HEK293 (cell line): ENCODE results near the gene DCDC2B.

Source experiments
- FEZF1 ChIP-seq: fragments of 450-650 bp; formaldehyde crosslinking; IDR thresholded peaks from 2 replicates; pipeline ENCODE4 v1.5.1; 2016; ENCODE audit warnings: missing biosample characterization, missing genetic modification characterization
- GLI4 ChIP-seq: fragments of 450-650 bp; formaldehyde crosslinking; IDR thresholded peaks from 2 replicates; pipeline ENCODE4 v1.5.1; 2016; ENCODE audit warnings: missing biosample characterization, missing genetic modification characterization
- GLIS2 ChIP-seq: fragments of 450-650 bp; formaldehyde crosslinking; IDR thresholded peaks from 2 replicates; pipeline ENCODE4 v1.5.1; 2016; ENCODE audit warnings: missing biosample characterization, missing genetic modification characterization
- IKZF3 ChIP-seq: fragments of 450-650 bp; IDR thresholded peaks from 2 replicates; pipeline ENCODE4 v1.5.0; 2018; ENCODE audit warnings: missing biosample characterization, mild to moderate bottlenecking, missing genetic modification characterization, moderate library complexity
- KLF1 ChIP-seq: fragments of 450-650 bp; formaldehyde crosslinking; IDR thresholded peaks from 2 replicates; pipeline ENCODE4 v1.5.1; 2016; ENCODE audit warnings: missing biosample characterization, missing genetic modification characterization
- KLF16 ChIP-seq: fragments of 450-650 bp; formaldehyde crosslinking; IDR thresholded peaks from 2 replicates; pipeline ENCODE4 v1.5.1; 2017; ENCODE audit warnings: missing biosample characterization, missing genetic modification characterization
- KLF8 ChIP-seq: fragments of 450-650 bp; formaldehyde crosslinking; IDR thresholded peaks from 2 replicates; pipeline ENCODE4 v1.5.1; 2016; ENCODE audit warnings: missing biosample characterization, missing genetic modification characterization
- PRDM1 ChIP-seq: fragments of 450-650 bp; formaldehyde crosslinking; IDR thresholded peaks from 2 replicates; pipeline ENCODE4; 2016; ENCODE audit warnings: missing biosample characterization, missing genetic modification characterization
- SCRT2 ChIP-seq: fragments of 450-650 bp; formaldehyde crosslinking; IDR thresholded peaks from 2 replicates; pipeline ENCODE4 v1.5.1; 2016; ENCODE audit warnings: missing biosample characterization, missing genetic modification characterization
- YY2 ChIP-seq: fragments of 450-650 bp; formaldehyde crosslinking; IDR thresholded peaks from 2 replicates; pipeline ENCODE4 v1.5.1; 2016; ENCODE audit warnings: missing biosample characterization, missing genetic modification characterization
- ZBTB48 ChIP-seq: fragments of 450-650 bp; formaldehyde crosslinking; IDR thresholded peaks from 2 replicates; pipeline ENCODE4 v1.5.1; 2016; ENCODE audit warnings: missing biosample characterization, missing genetic modification characterization
- ZBTB8A ChIP-seq: fragments of 450-650 bp; formaldehyde crosslinking; IDR thresholded peaks from 2 replicates; pipeline ENCODE4 v1.5.1; 2016; ENCODE audit warnings: missing biosample characterization, missing genetic modification characterization
- ZEB2 ChIP-seq: fragments of 450-650 bp; formaldehyde crosslinking; IDR thresholded peaks from 2 replicates; pipeline ENCODE4 v1.5.1; 2016; ENCODE audit warnings: missing biosample characterization, missing genetic modification characterization
- ZNF132 ChIP-seq: fragments of 450-650 bp; formaldehyde crosslinking; IDR thresholded peaks from 2 replicates; pipeline ENCODE4 v1.5.1; 2017; ENCODE audit warnings: missing biosample characterization, missing genetic modification characterization, borderline replicate concordance
- ZNF211 ChIP-seq: fragments of 450-650 bp; formaldehyde crosslinking; IDR thresholded peaks from 2 replicates; pipeline ENCODE4 v1.5.1; 2016; ENCODE audit warnings: low read depth, missing biosample characterization, missing genetic modification characterization
- ZNF280D ChIP-seq: fragments of 450-650 bp; formaldehyde crosslinking; IDR thresholded peaks from 2 replicates; pipeline ENCODE4 v1.5.1; 2016; ENCODE audit warnings: missing biosample characterization, missing genetic modification characterization
- ZNF324 ChIP-seq: fragments of 450-650 bp; formaldehyde crosslinking; IDR thresholded peaks from 2 replicates; pipeline ENCODE4 v1.5.1; 2016; ENCODE audit warnings: missing biosample characterization, missing genetic modification characterization
- ZNF335 ChIP-seq: fragments of 450-650 bp; formaldehyde crosslinking; conservative IDR thresholded peaks from 2 replicates; pipeline ENCODE4 v1.5.1; 2016; ENCODE audit warnings: missing biosample characterization, missing genetic modification characterization
- ZNF37A ChIP-seq: fragments of 450-650 bp; IDR thresholded peaks from 2 replicates; pipeline ENCODE4 v1.5.1; 2018; ENCODE audit warnings: missing biosample characterization, missing genetic modification characterization
- ZNF561 ChIP-seq: fragments of 450-650 bp; IDR thresholded peaks from 2 replicates; pipeline ENCODE4 v1.5.1; 2018; ENCODE audit warnings: missing biosample characterization, missing genetic modification characterization, borderline replicate concordance
- ZNF571 ChIP-seq: fragments of 450-650 bp; formaldehyde crosslinking; IDR thresholded peaks from 2 replicates; pipeline ENCODE4 v1.5.0; 2017; ENCODE audit warnings: missing biosample characterization, missing genetic modification characterization
- ZNF596 ChIP-seq: fragments of 450-650 bp; IDR thresholded peaks from 2 replicates; pipeline ENCODE4 v1.5.0; 2018; ENCODE audit warnings: missing biosample characterization, mild to moderate bottlenecking, missing genetic modification characterization, moderate library complexity
- ZNF747 ChIP-seq: fragments of 450-650 bp; formaldehyde crosslinking; IDR thresholded peaks from 2 replicates; pipeline ENCODE4 v1.5.1; 2016; ENCODE audit warnings: missing biosample characterization, missing genetic modification characterization
- ZNF76 ChIP-seq: fragments of 450-650 bp; formaldehyde crosslinking; IDR thresholded peaks from 2 replicates; pipeline ENCODE4; 2016; ENCODE audit warnings: low read depth, missing biosample characterization, missing genetic modification characterization, borderline replicate concordance
- ZSCAN23 ChIP-seq: fragments of 450-650 bp; formaldehyde crosslinking; IDR thresholded peaks from 2 replicates; pipeline ENCODE4 v1.5.1; 2016; ENCODE audit warnings: missing biosample characterization, missing genetic modification characterization
- ZXDB ChIP-seq: fragments of 450-650 bp; formaldehyde crosslinking; IDR thresholded peaks from 2 replicates; pipeline ENCODE4 v1.5.1; 2016; ENCODE audit warnings: missing biosample characterization, missing genetic modification characterization
- TF ChIP-seq, protein P1 (sequence below): fragments of 450-650 bp; formaldehyde crosslinking; IDR thresholded peaks from 2 replicates; pipeline ENCODE4 v1.5.1; 2016; ENCODE audit warnings: missing biosample characterization, missing genetic modification characterization
- TF ChIP-seq, protein P2 (sequence below): fragments of 450-650 bp; formaldehyde crosslinking; IDR thresholded peaks from 2 replicates; pipeline ENCODE4 v1.5.1; 2016; ENCODE audit warnings: missing biosample characterization, missing genetic modification characterization
- TF ChIP-seq, protein P3 (sequence below): fragments of 450-650 bp; formaldehyde crosslinking; IDR thresholded peaks from 2 replicates; pipeline ENCODE4 v1.5.1; 2017; ENCODE audit warnings: missing biosample characterization, missing genetic modification characterization
- TF ChIP-seq, protein P4 (sequence below): fragments of 450-650 bp; formaldehyde crosslinking; IDR thresholded peaks from 2 replicates; pipeline ENCODE4 v1.5.1; 2016; ENCODE audit warnings: missing biosample characterization, missing genetic modification characterization, low read depth

DCDC2B gene

DNA sequence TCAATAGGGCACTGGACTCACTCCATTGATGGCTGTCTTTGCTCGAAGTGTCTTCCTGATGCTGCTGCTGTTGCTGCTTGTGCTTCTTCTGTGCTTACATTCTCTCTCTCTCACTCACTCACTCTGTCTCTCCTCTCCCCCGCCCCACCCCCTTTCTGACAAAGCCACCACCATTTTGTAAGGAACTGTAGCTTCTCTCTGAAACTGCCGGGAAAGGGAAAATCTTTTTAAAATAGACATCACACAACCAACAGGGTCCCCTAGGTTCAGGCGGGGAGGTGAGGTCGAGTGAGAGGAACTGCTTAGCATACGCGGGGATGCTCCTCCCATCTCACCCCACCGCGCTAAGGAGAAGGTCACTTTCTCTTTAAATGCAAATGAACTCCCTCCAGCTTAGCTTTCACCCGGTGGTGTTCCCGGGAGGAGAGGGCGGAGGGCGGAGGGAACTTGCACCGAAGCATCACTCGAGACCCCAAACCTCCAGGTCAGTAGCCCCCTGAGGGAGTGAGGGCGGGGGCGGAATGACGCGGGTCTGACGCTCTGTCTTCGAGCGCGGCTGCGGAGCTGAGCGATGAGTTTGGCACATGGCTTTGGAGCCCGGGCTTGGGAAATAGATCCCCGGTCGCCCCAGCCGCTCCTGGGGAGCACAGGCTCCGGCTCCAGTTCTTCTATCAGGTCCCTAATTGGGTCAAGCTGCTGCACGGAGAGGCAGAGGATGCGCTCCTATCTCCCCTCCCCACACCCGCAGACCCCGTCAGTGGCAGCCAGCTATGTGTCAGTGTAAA lies 8.5 kb upstream of the DCDC2B start, which contains the start of gene CCDC28B (continued):
- peak; percentile 69; the same call in 1 of the 2 replicates for TF ChIP-seq SCRT2
- peak; percentile 39; the same call in 1 of the 2 replicates for TF ChIP-seq ZNF76
- TF ChIP-seq GLI4 (tag by site-specific recombination), result no peak
- 0 out of 2 replicates have a peak, but pooled peaks have one; percentile 28 for TF ChIP-seq IKZF3 (tag by site-specific recombination)
- TF ChIP-seq ZNF596 (tag by site-specific recombination), result no peak
- TF ChIP-seq YY2, result no peak
- peak; percentile 50; the same call in 1 of the 2 replicates for TF ChIP-seq ZSCAN23
- TF ChIP-seq ZNF132, result no peak
- peak; percentile 23; the same call in 1 of the 2 replicates for TF ChIP-seq ZNF335 (tag by site-specific recombination)
- peak; percentile 73 for TF ChIP-seq ZEB2
- peak; percentile 92 for TF ChIP-seq GLIS2 (tag by site-specific recombination)
- no peak for TF ChIP-seq ZNF280D (tag by site-specific recombination)
- no peak for TF ChIP-seq ZNF747 (tag by site-specific recombination)
- TF ChIP-seq PRDM1 (tag by site-specific recombination), result peak; percentile 95
- TF ChIP-seq ZNF211 (tag by site-specific recombination), result no peak
- TF ChIP-seq ZNF324, result peak; percentile 46; the same call in 1 of the 2 replicates
- TF ChIP-seq ZNF561 (tag by site-specific recombination), result peak; percentile 72; the same call in 1 of the 2 replicates
- 0 out of 2 replicates have a peak, but pooled peaks have one; percentile 31 for TF ChIP-seq KLF16
- TF ChIP-seq ZNF37A (tag by site-specific recombination), result no peak
- no peak; the same call in 1 of the 2 replicates for TF ChIP-seq ZBTB8A (tag by site-specific recombination)
- TF ChIP-seq KLF1, result 0 out of 2 replicates have a peak, but pooled peaks have one; percentile 25
- no peak for TF ChIP-seq FEZF1 (tag by site-specific recombination)
- TF ChIP-seq, protein P1, sequence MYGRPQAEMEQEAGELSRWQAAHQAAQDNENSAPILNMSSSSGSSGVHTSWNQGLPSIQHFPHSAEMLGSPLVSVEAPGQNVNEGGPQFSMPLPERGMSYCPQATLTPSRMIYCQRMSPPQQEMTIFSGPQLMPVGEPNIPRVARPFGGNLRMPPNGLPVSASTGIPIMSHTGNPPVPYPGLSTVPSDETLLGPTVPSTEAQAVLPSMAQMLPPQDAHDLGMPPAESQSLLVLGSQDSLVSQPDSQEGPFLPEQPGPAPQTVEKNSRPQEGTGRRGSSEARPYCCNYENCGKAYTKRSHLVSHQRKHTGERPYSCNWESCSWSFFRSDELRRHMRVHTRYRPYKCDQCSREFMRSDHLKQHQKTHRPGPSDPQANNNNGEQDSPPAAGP (tag by site-specific recombination), result no peak; the same call in 1 of the 2 replicates
- TF ChIP-seq, protein P2, sequence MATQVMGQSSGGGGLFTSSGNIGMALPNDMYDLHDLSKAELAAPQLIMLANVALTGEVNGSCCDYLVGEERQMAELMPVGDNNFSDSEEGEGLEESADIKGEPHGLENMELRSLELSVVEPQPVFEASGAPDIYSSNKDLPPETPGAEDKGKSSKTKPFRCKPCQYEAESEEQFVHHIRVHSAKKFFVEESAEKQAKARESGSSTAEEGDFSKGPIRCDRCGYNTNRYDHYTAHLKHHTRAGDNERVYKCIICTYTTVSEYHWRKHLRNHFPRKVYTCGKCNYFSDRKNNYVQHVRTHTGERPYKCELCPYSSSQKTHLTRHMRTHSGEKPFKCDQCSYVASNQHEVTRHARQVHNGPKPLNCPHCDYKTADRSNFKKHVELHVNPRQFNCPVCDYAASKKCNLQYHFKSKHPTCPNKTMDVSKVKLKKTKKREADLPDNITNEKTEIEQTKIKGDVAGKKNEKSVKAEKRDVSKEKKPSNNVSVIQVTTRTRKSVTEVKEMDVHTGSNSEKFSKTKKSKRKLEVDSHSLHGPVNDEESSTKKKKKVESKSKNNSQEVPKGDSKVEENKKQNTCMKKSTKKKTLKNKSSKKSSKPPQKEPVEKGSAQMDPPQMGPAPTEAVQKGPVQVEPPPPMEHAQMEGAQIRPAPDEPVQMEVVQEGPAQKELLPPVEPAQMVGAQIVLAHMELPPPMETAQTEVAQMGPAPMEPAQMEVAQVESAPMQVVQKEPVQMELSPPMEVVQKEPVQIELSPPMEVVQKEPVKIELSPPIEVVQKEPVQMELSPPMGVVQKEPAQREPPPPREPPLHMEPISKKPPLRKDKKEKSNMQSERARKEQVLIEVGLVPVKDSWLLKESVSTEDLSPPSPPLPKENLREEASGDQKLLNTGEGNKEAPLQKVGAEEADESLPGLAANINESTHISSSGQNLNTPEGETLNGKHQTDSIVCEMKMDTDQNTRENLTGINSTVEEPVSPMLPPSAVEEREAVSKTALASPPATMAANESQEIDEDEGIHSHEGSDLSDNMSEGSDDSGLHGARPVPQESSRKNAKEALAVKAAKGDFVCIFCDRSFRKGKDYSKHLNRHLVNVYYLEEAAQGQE (tag by site-specific recombination), result no peak
- TF ChIP-seq, protein P3, sequence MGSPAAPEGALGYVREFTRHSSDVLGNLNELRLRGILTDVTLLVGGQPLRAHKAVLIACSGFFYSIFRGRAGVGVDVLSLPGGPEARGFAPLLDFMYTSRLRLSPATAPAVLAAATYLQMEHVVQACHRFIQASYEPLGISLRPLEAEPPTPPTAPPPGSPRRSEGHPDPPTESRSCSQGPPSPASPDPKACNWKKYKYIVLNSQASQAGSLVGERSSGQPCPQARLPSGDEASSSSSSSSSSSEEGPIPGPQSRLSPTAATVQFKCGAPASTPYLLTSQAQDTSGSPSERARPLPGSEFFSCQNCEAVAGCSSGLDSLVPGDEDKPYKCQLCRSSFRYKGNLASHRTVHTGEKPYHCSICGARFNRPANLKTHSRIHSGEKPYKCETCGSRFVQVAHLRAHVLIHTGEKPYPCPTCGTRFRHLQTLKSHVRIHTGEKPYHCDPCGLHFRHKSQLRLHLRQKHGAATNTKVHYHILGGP, result no peak
- TF ChIP-seq, protein P4, sequence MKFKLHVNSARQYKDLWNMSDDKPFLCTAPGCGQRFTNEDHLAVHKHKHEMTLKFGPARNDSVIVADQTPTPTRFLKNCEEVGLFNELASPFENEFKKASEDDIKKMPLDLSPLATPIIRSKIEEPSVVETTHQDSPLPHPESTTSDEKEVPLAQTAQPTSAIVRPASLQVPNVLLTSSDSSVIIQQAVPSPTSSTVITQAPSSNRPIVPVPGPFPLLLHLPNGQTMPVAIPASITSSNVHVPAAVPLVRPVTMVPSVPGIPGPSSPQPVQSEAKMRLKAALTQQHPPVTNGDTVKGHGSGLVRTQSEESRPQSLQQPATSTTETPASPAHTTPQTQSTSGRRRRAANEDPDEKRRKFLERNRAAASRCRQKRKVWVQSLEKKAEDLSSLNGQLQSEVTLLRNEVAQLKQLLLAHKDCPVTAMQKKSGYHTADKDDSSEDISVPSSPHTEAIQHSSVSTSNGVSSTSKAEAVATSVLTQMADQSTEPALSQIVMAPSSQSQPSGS, result no peak
- TF ChIP-seq ZXDB (tag by site-specific recombination), result peak; percentile 8; the same call in 1 of the 2 replicates
- TF ChIP-seq ZNF571 (tag by site-specific recombination), result no peak
- TF ChIP-seq ZBTB48, result peak; percentile 56
- no peak; the same call in 1 of the 2 replicates for TF ChIP-seq KLF8 (tag by site-specific recombination)
